GM21723 (cell line): ENCODE data around the gene COX6B2.

Experiments used
- ATAC-seq: cut with Tn5 transposase; IDR thresholded peaks from one replicate; pipeline ENCODE4 v1.9.1; 2021; ENCODE audit warnings: mild to moderate bottlenecking, moderate library complexity; ENCODE audit not compliant: unreplicated experiment

The COX6B2 gene

GRCh38 chr19:55383279-55384130 is 29.0 kb upstream of the COX6B2 start:
- ATAC-seq: no peak

DNA sequence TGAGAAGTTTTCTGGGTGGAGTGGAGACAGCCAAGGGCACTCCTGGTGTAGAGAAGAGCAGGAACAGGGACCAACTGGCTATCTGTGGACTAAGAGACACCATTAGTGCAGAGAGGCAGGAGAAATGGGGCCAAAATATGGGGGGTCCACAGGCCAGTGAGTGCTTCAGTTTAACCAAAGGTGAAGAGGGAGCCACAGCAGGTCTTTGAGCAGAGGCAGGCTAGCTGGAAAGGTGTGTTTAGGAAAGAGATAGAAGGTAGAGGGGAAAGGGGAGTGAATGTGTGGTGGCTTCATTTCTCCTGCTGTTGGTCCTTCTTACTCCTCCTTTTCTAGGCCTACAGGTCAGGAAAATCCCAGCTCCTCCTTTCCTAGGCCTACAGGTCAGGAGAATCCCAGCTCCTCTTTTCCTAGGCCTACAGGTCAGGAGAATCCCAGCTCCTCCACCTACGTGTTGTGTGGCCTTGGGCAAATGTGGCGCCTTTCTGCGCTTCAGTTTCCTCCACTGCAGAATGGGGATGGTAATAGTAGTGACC is 28.1 kb upstream of the COX6B2 start:
- ATAC-seq: no peak

GRCh38 chr19:55382013-55382412 is 27.5 kb upstream of the COX6B2 start:
- ATAC-seq: no peak

DNA sequence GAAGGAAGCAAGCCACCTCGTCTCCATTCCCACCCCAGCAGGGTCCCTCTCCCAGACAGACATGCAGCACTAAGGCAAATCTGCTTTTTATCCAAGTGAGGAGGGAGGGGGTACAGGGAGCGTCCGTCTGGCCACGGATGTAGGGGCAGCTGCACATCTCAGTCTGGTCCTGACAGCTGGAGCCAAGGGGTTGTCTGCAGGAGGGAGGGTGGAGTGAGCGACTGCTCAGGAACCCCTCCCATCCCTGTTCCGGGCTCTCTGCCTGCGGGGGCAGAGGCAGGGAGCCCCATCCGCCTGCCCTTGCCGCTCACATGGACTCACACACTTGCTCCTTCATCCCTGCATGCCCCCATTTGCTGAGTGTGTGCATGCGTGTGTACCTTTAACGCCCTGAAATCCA is 24.7 kb upstream of the COX6B2 start:
- ATAC-seq: no peak

- ATAC-seq: no peak
Measured at GRCh38 chr19:55377356-55378131, 23.0 kb upstream of the COX6B2 start.

DNA sequence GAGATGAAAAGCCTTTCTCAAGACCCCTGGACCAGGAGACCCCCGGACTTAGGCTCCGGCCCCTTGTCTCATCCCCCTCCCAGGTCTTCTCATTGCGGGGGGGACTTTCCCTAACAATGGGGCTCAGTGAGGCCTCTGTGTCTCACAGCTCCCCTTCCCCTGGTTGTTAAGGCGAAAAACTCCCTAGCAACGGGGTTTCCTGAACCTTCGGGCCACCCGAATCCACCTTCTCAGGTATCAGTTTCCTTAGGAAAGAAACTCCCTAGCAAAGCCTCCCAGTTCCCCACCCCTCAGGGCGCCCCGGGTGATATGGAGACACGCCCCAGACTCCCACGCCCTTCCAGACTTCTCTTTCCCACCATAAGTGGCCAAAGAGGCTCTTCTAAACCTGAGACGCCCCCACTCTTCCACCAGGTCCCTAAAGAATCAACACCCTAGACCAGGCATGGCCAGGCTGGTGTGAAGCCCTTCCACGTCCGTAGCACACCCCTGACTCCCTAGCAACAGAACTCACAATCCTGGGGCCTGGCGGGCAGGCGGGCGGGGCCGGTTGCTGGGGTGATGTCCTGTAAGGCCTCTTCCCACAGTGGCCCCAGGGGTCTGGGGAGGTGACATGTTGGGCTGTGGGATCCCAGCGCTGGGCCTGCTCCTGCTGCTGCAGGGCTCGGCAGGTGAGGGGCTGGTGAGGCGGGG is 21.9 kb upstream of the COX6B2 start, which contains the start of gene TMEM190:
TSS of gene TMEM190 (plus strand) at position 586 of the 693 bp plus-strand sequence. CDS start at position 614, 28 bp downstream.
- no peak for ATAC-seq

DNA sequence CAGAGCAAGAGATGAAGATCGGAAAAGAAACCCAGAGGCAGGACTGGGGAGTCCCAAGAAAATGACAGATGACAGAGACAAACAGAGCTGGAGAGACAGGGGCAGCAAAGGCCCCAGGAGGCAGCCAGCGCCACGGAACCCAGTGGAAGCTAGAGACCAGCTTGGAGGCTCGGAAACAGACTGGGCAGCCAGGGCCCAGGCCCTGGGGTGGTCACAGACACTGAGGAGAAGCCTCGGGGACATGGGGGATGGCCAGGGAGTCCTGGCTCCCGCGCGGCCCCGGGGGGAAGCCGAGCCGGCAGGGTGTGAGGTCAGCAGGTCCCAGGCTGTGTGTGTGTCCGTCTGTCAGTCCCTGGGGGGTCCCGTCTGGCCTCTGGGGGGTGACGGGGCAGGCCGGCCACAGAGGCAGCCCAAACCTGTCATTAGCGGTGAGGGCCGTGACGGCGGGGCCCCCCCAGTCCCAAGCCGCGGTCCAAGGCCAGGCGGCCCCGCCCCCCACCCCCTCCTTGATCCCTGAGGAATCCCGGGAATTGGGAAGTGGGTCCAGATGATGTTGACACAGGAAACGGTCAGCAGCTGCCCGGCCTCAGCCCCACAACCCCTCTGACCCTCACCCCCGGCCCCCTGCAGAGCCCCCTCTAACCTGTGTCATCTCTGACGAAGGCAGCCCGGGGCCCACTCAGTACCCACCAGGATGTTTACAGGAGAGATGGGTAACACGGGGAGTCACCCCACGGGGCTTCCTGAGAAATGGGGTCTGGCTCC is 19.7 kb upstream of the COX6B2 start:
- no peak for ATAC-seq

DNA sequence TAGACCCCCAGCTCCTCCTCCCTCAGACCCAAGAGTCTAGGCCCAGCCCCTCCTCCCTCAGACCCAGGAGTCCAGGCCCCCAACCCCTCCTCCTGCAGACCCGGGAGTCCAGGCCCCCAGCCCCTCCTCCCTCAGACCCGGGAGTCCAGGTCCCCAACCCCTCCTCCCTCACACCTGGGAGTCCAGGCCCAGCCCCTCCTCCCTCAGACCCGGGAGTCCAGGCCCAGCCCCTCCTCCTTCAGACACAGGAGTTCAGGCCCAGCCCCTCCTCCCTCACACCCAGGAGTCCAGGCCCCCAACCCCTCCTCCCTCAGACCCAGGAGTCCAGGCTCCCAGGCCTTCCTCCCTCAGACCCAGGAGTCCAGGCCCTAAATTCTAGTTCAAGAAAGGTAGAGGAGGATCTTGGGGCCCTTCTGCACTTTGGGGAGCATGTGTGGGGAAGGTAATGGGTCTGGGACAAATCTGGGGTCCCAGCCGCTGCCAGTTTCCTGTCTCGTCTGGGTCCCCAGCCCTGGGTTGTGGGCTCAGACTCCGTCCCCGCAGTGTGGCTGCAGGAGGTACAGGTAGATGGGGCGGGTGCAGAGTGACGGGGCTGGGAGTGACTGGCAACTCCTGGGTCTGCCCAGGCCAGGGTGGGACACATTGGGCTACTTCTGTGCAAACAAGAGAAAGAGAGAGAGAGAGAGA is 18.9 kb upstream of the COX6B2 start:
- no peak for ATAC-seq

GRCh38 chr19:55372316-55373081 is 18.0 kb upstream of the COX6B2 start:
- no peak for ATAC-seq

DNA sequence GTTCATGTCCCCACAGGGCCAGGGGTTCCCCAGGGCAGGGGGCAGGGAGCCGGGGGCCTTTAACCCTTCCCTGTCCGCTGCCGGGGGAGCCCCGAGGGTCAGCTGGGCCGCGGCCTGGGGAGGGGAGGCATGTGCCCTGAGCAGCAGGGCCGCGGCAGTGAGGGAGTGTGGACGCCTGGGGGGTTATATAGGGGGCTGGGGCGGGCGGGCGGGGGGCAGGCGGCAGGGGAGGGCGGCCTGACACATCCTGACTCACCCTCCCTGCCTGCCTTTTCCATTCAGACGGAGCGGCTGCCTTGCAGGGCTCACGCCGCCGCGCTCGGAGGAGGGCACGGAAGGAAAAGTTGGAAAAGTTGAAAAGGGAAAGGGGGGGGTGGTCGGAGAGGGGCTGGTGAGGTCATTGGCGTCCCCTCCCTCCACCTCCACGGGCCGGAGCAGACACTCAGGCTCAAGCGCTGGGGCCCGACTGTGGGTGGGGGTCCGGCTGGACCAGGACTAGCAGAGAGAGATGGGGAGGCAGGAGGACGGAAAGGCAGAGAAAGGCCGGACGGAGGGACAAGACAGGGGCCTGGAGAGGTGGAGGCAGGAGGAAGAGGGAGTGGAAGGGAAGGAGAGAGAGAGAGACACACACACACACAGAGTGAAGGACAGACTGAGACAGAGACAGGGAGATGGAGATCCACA is 15.9 kb upstream of the COX6B2 start, which contains the start of gene IL11:
TSS of gene IL11 (minus strand) at position 159 of the 684 bp plus-strand sequence. CDS start at position 6, 153 bp downstream.
- ATAC-seq: no peak

DNA sequence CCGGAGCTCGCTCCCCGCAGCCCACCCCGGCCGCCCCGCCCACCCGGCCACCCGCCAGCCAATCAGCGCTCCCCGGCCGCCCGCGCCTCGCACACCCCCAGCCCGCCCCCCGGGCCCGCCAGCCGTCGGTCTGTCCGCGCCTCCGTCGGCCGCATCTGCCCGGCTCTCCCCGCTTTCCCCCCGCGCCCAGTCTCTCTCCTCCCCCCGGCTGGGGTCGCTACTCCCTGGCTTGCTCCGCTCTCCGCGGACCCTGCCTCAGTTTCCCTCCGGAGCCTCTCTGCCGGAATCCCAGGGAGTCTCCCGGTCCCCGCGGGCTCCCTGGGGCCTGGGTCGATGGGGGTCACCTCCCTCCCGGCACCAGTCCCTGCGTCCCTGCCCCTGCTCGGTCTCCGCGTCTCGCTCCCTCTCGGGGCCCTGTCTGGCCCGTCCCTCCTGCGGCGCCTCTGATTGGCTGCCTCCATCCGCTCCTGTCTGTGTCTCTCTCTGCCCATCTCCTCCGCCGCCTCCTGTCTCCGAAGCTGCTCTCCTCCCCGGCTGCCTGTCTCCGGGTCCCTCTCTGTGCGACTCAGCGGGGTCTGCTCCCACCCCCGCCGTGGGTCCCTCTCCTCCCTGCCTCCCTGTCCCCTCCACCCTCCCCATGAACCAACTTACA is 15.3 kb upstream of the COX6B2 start:
- ATAC-seq: no peak

DNA sequence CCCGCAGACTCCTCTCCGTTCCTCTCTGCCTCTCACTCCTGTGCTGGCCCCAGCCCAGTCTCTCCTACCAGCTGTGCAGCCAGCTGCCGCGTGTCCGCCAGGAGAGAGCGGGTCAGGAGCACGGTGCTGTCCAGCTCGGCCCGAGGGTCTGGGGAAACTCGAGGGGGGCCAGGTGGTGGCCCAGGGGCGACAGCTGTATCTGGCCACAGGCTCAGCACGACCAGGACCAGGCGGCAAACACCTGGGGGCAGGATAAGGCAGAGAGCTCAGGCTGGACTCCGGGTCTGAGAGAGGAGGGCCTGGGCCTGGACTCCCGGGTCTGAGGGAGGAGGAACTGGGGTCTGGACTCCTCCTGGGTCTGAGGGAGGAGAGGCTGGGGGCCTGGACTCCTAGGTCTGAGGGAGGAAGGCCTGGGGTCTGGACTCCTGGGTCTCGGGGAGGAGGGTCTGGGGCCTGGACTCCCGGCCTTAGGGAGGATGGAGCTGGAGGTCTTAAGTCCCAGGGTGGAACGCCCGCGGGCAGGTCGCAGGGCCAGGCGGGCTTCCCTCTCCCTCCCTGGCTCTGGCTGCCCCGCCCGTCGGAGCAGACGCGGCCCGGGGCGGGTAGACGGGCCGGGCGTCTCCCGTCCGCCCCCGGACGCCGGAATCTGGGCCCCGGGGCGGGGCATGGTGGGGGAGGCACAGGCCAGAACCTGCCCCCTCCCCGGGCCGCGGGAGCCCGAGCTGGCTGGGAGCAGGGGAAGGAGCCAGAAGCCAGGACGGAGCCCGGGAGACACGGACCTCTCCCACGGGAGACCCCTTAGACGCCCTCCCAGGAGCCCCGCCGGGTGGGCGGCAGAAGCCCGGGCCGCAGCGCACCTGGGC is 14.4 kb upstream of the COX6B2 start:
- no peak for ATAC-seq

DNA sequence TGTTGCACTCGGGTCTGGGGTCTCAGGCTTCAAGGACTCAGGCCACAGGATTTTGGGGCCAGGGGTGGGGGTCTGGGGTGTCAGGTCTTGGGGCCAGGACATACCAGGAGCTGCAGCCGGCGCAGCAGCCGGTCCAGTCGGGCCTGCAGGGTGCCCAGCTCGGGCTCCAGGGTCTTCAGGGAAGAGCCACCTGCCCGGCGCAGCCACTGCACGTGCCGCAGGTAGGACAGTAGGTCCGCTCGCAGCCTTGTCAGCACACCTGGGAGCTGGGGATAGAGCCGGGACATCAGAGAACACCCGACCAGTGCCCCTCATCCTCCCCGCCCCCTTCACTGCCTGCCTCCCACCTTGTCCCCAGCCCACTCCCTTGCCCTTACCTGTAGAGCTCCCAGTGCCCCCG is 13.6 kb upstream of the COX6B2 start:
- no peak for ATAC-seq

GRCh38 chr19:55366790-55367189 is 12.3 kb upstream of the COX6B2 start:
- no peak for ATAC-seq

DNA sequence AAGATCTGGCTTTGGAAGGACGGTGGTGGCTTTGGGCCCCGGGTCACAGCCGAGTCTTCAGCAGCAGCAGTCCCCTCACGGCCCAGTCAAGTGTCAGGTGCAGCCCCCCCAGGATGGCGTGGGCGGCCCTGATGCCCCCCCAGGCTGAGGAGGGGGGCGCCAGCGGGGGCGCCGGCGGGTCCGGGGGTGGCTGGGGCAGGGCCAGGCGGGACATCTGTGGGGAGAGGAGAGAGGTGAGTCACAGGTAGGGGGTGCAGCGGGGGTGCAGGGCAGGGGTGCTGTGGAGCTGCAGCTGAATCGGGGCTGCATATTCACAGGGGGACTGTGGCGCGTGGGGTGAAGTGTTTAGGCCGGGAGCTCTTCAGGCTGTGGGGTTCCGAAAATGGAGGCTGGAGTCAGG is 11.4 kb upstream of the COX6B2 start:
- no peak for ATAC-seq

DNA sequence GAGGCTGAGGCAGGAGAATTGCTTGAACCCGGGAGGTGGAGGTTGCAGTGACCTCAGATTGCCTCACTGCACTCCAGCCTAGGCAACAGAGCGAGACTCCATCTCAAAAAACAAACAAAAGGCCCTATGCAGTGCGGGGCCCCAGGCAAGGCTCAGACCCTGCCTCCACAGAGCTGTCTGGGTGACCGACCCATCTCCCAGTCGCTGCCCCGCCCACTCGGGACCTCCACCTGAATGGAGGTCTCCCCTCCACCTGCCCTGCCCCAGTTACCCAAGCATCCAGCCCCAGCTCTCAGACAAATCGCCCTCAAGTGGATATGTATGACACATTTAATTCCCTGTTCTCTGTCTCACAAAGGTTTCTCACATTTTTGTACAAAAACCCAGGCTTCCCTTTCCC is 10.7 kb upstream of the COX6B2 start:
- no peak for ATAC-seq
